ENCODE measurements around the gene TMPRSS13. TPM values are rescaled to one million over a fixed set of nuclear protein-coding genes. Genes with fewer than 3 reads are reported as not detected.

TMPRSS13 gene
- total and polyA plus RNA-seq, 2 of the 13 experiments (the other 11 are each of a cell fraction or from before 2014, with no cell fraction given) = not detected

- 20% methylated on average over 3 of the region's 9 CpGs for WGBS (ENCODE audit: low lambda C conversion rate)
- H3K4me2 ChIP-seq (ENCODE audit: low read depth, low read length) = no peak overlapping the region
- H3K9ac ChIP-seq (ENCODE audit: insufficient read depth, low read depth, low read length) = no peak overlapping the region
- DNase-seq (ENCODE audit: low spot score) (no peak), ATAC-seq (peak; percentile 34; the same call in 2 of the 3 replicates), FAIRE-seq (no peak)
- intact Hi-C loops (cut with micrococcal nuclease; ENCODE audit: unreplicated experiment) (no loop called here), in situ Hi-C loops (cut with HindIII; ENCODE audit: extremely low pct_ligation_motif_present, low pct_unique_long_range_greater_than_20kb) (no loop called here)
- ChIA-PET POLR2A (no interaction called here), CTCF (ENCODE audit: low intra/inter-chr PET ratio, low total read pairs) (no interaction called here)
- no peaks in the 10 kb centered on the region for H3K79me2 ChIP-seq (ENCODE audit: insufficient read depth, low read length)
- no peak overlapping the region for H3K27ac ChIP-seq (ENCODE audit: extremely low read length, insufficient read depth, low read length)
- H3K4me1 ChIP-seq (ENCODE audit: insufficient read depth, low read length) = no peaks in the 10 kb centered on the region
- H3K27me3 ChIP-seq (ENCODE audit: control insufficient read depth in 1 of 2, insufficient read depth in 2 of 2, low read length in 2 of 2) = peaks cover 7 to 86% of the 10 kb centered on the region in 2 experiments; a peak in 4 of 5 replicates
- H4K20me1 ChIP-seq (ENCODE audit: insufficient read depth, low read length) = no peaks in the 10 kb centered on the region
- no peaks in the 10 kb centered on the region for H3K9me3 ChIP-seq (ENCODE audit: low read length)
- no peak overlapping the region for H2AFZ ChIP-seq (ENCODE audit: low read length)
- no peak overlapping the region for H3K4me3 ChIP-seq (replicated peaks in 1 of 3; ENCODE audit: insufficient read depth in 1 of 3, low read depth in 2 of 3, low read length in 3 of 3)
- no TSS peak for BruUV-seq (replicated peaks)
- no peaks in the 10 kb centered on the region for H3K36me3 ChIP-seq (replicated peaks in 1 of 2; ENCODE audit: control insufficient read depth in 1 of 2, insufficient read depth in 2 of 2, low read length in 2 of 2)
- TF ChIP-seq ZNF432 (CRISPR knock-in tag; IDR thresholded peaks at IDR 0.05; ENCODE audit: borderline replicate concordance) (no peak), TCF12 (IDR thresholded peaks at IDR 0.05) (no peak), TCF12 (CRISPR knock-in tag; IDR thresholded peaks at IDR 0.05) (no peak), SKIL (CRISPR knock-in tag; IDR thresholded peaks at IDR 0.05; ENCODE audit: borderline replicate concordance) (no peak), MXI1 (IDR thresholded peaks at IDR 0.05; ENCODE audit: borderline replicate concordance, low read depth, low read length) (no peak), ZUFSP (CRISPR knock-in tag; IDR thresholded peaks at IDR 0.05; ENCODE audit: borderline replicate concordance) (no peak), ELF1 (CRISPR knock-in tag; IDR thresholded peaks at IDR 0.05) (no peak), AKNA (CRISPR knock-in tag; IDR thresholded peaks at IDR 0.05; ENCODE audit: borderline replicate concordance) (no peak), RBFOX2 (IDR thresholded peaks at IDR 0.05; ENCODE audit: low read depth, low read length) (no peak), THAP8 (CRISPR knock-in tag; IDR thresholded peaks at IDR 0.05; ENCODE audit: borderline replicate concordance) (no peak), PBX3 (CRISPR knock-in tag; IDR thresholded peaks at IDR 0.05; ENCODE audit: borderline replicate concordance) (no peak), NCOA1 (CRISPR knock-in tag; IDR thresholded peaks at IDR 0.05) (no peak)
These were observed 58.9 kb downstream of the TMPRSS13 start for GRCh38 chr11:117870103-117870952.

Data from HepG2 (cell line).